ENCODE results near the gene RTP5. TPM values are rescaled to one million over a fixed set of nuclear protein-coding genes. Genes with fewer than 3 reads are reported as not detected.

RTP5 gene
- total and polyA plus RNA-seq, 2 of the 8 experiments (the other 6 are each of a cell fraction or from before 2014, with no cell fraction given): not detected

DNA sequence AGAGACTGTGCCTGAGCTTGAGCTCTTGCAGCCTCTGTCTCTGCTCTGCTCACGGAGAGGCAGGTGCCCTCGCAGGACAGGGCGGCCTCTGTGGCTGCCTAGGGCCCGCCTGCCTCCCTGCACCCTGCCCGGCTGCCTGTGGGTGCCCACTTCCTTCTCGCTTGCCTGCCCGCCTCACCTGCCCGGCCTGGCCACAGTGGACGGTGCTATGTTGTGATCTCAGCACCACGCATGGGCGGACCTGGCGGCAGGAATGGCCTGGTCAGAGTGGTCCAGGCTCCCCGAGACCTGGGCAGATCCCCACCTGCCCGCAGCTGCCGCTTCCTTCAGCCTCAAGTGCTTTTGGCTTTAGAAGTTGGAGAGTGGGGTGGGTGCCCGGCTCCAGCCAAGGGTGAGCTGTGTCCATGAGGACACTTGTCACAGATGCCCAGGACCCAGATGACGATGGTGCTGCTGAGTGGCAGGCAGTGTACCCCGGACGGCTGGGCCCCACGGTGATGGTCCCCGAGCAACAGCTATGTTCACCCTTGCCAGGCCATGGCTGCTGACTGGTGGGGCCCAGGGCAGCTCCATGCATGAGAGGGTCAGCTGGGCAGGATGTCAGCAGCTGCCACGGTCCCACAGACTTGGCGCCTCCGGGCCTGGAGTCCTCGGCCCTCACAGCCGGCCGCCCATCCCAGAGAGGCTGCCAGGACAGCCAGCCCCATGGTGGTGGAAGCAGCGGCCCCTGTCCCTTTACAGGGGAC lies 25.3 kb downstream of the RTP5 start:
- no peak overlapping the region for H3K23ac ChIP-seq (ENCODE audit: insufficient read length)
- POLR2A ChIA-PET (ENCODE audit: partially characterized antibody): no interaction called here
- TF ChIP-seq SIX5 (IDR thresholded peaks at IDR 0.05; ENCODE audit: low read depth, low read length): no peak
- TF ChIP-seq EP300 (IDR thresholded peaks at IDR 0.05; ENCODE audit: borderline replicate concordance in 1 of 2, low read depth in 2 of 2, low read length in 2 of 2): no peak
- TF ChIP-seq GTF2F1 (IDR thresholded peaks at IDR 0.05; ENCODE audit: borderline replicate concordance, low read depth, low read length): no peak
- TF ChIP-seq MAFK (IDR thresholded peaks at IDR 0.05; ENCODE audit: low read depth, low read length): no peak
- TF ChIP-seq FOSL1 (IDR thresholded peaks at IDR 0.05; ENCODE audit: insufficient read depth, low read depth, low read length): no peak
- TF ChIP-seq CHD2 (IDR thresholded peaks at IDR 0.05; ENCODE audit: low read length): no peak
- no peak for TF ChIP-seq KDM4A (IDR thresholded peaks at IDR 0.05; ENCODE audit: low read depth, low read length, severe bottlenecking)
- TF ChIP-seq POLR2A (IDR thresholded peaks at IDR 0.05; ENCODE audit: control extremely low read depth in 1 of 2, low read depth in 2 of 2, low read length in 2 of 2): no peak
- no peak for TF ChIP-seq CTBP2 (IDR thresholded peaks at IDR 0.05; ENCODE audit: borderline replicate concordance, insufficient read depth, insufficient read length, low read length)
- no peak for TF ChIP-seq RNF2 (IDR thresholded peaks at IDR 0.05; ENCODE audit: borderline replicate concordance, low read depth, low read length, missing control alignments, poor library complexity, severe bottlenecking)
- no peak for TF ChIP-seq SP1 (IDR thresholded peaks at IDR 0.05; ENCODE audit: low read depth, low read length)
- no peak for TF ChIP-seq JUND (IDR thresholded peaks at IDR 0.05; ENCODE audit: low read length)
- TF ChIP-seq ASH2L (IDR thresholded peaks at IDR 0.05; ENCODE audit: low read length): no peak

More for the DNA sequence above, 25.3 kb downstream of the RTP5 start:
- H3K9me3 ChIP-seq (ENCODE audit: insufficient read depth in 2 of 2, low read depth in 1 of 2, low read length in 1 of 2): no peaks in the 10 kb centered on the region
- H2BK5ac ChIP-seq (ENCODE audit: low read depth, low read length): no peak overlapping the region
- peak in 1 of 2 experiments; percentile 43 for DNase-seq (ENCODE audit: low read depth in 1 of 2, low spot score in 2 of 2)
- H3K14ac ChIP-seq (ENCODE audit: insufficient read length): no peak overlapping the region
- H3K18ac ChIP-seq (ENCODE audit: extremely low read depth, low read length): no peak overlapping the region
- no peak overlapping the region for H4K5ac ChIP-seq (ENCODE audit: insufficient read length, low read depth, low read length)
- CTCF ChIA-PET (ENCODE audit: partially characterized antibody): interaction anchor here (1.1 to 1.3 kb wide), 3 partner anchors 17 to 193 kb away, joined by 3 read pairs; partner anchors contain the start of genes D2HGDH and ING5
- no peak overlapping the region for H3K56ac ChIP-seq (replicated peaks; ENCODE audit: insufficient read length, low read depth, low read length)
- H2BK12ac ChIP-seq (ENCODE audit: low read depth, low read length): no peak overlapping the region
- H3K4ac ChIP-seq (replicated peaks; ENCODE audit: insufficient read length, low read depth, low read length): no peak overlapping the region
- no peak overlapping the region for H3K27ac ChIP-seq (ENCODE audit: low read depth, low read length)
- FAIRE-seq: no peak
- H3K79me2 ChIP-seq (ENCODE audit: control insufficient read depth in 1 of 2, insufficient read depth in 2 of 2, low read length in 2 of 2): no peaks in the 10 kb centered on the region
- no peak overlapping the region for H2AFZ ChIP-seq (ENCODE audit: low read length)
- no peak overlapping the region for H2BK15ac ChIP-seq (ENCODE audit: low read length)
- peaks cover 6% of the 10 kb centered on the region; the same call in 1 of the 2 replicates for H3K23me2 ChIP-seq (ENCODE audit: low read depth, low read length)
- peaks cover 0 to 11% (median 5%) of the 10 kb centered on the region in 4 experiments; a peak in 5 of 7 replicates for H3K4me1 ChIP-seq (replicated peaks in 1 of 4; ENCODE audit: control insufficient read depth in 3 of 4, insufficient read depth in 4 of 4, low read length in 3 of 4)
- no peak overlapping the region; the same call in 1 of the 2 replicates for H4K8ac ChIP-seq (ENCODE audit: extremely low read depth, insufficient read depth, low read length)
- H3K4me2 ChIP-seq (ENCODE audit: insufficient read depth in 1 of 2, low read depth in 2 of 2, low read length in 2 of 2): no peak overlapping the region
- no peaks in the 10 kb centered on the region for H3K27me3 ChIP-seq (replicated peaks in 1 of 4; ENCODE audit: control insufficient read depth in 3 of 4, extremely low read depth in 1 of 4, insufficient read depth in 3 of 4, low read length in 3 of 4)
- no peak overlapping the region for H2BK120ac ChIP-seq (replicated peaks; ENCODE audit: low read depth, low read length)
- no peak overlapping the region for H3K4me3 ChIP-seq (ENCODE audit: extremely low read depth in 1 of 4, insufficient read depth in 2 of 4, low read depth in 3 of 4, low read length in 4 of 4)
- peaks cover 2% of the 10 kb centered on the region in 2 experiments for H4K20me1 ChIP-seq (replicated peaks in 1 of 2; ENCODE audit: control insufficient read depth in 1 of 2, insufficient read depth in 2 of 2, low read length in 2 of 2)
- no peak overlapping the region for H2AK5ac ChIP-seq (ENCODE audit: low read depth, low read length)
- H3K9ac ChIP-seq (replicated peaks in 1 of 4; ENCODE audit: extremely low read depth in 1 of 4, low read depth in 3 of 4, low read length in 3 of 4): no peak overlapping the region
- 88% methylated on average over 28 of the region's 28 CpGs; no CpG with 5 or more reads in 1 of the 2 experiments for WGBS, 2 experiments (ENCODE audit: extremely low coverage in 1 of 2, insufficient coverage in 1 of 2, insufficient read length in 1 of 2, insufficient replicate concordance in 2 of 2, low coverage in 1 of 2, low lambda C conversion rate in 2 of 2, missing lambda C conversion rate in 1 of 2)
- H2BK20ac ChIP-seq (ENCODE audit: low read length): no peak overlapping the region
- peaks cover 5% of the 10 kb centered on the region; the same call in 1 of the 2 replicates for H3K79me1 ChIP-seq (ENCODE audit: low read depth, low read length)
- H3K36me3 ChIP-seq (ENCODE audit: control insufficient read depth in 2 of 4, insufficient read depth in 4 of 4, low read length in 3 of 4): no peaks in the 10 kb centered on the region
- H4K91ac ChIP-seq (replicated peaks; ENCODE audit: insufficient read length, low read length): no peak overlapping the region
